DOHH2 (cell line): Measurements from ENCODE around the gene PRPF39.

Experiments used
- EZH2phosphoT487 ChIP-seq: fragments of 200-600 bp; sonication (generic); IDR thresholded peaks from 2 replicates; pipeline ENCODE4 v1.6.1; 2017; ENCODE audit warnings: borderline replicate concordance, mild to moderate bottlenecking, antibody characterized with exemption, low read length, moderate library complexity, mixed read lengths
- TF ChIP-seq, protein P1 (sequence below): fragments of 200-600 bp; sonication (generic); IDR thresholded peaks from one replicate; pipeline ENCODE4 v1.5.1; 2014; ENCODE audit warnings: antibody characterized with exemption, mild to moderate bottlenecking, low read depth, low read length; ENCODE audit not compliant: poor library complexity, severe bottlenecking

- TF ChIP-seq, protein P1, sequence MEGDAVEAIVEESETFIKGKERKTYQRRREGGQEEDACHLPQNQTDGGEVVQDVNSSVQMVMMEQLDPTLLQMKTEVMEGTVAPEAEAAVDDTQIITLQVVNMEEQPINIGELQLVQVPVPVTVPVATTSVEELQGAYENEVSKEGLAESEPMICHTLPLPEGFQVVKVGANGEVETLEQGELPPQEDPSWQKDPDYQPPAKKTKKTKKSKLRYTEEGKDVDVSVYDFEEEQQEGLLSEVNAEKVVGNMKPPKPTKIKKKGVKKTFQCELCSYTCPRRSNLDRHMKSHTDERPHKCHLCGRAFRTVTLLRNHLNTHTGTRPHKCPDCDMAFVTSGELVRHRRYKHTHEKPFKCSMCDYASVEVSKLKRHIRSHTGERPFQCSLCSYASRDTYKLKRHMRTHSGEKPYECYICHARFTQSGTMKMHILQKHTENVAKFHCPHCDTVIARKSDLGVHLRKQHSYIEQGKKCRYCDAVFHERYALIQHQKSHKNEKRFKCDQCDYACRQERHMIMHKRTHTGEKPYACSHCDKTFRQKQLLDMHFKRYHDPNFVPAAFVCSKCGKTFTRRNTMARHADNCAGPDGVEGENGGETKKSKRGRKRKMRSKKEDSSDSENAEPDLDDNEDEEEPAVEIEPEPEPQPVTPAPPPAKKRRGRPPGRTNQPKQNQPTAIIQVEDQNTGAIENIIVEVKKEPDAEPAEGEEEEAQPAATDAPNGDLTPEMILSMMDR, result no peak
- TF ChIP-seq EZH2phosphoT487, result no peak
These were observed 20.6 kb downstream of the PRPF39 start for GRCh38 chr14:45104561-45104960.
